AG09319 (cell line): ENCODE measurements around the gene GINM1.

Experiments
- DNase-seq: peaks from one replicate; pipeline ENCODE4 v3.0.0-alpha.2; 2010; ENCODE audit warnings: low read depth; ENCODE audit errors: extremely low read depth
- TF ChIP-seq, protein P1 (sequence below): IDR thresholded peaks from 2 replicates; pipeline ENCODE4 v1.5.1; 2011; ENCODE audit warnings: low read depth, mild to moderate bottlenecking, inconsistent platforms, low read length, moderate library complexity

The GINM1 gene

DNA sequence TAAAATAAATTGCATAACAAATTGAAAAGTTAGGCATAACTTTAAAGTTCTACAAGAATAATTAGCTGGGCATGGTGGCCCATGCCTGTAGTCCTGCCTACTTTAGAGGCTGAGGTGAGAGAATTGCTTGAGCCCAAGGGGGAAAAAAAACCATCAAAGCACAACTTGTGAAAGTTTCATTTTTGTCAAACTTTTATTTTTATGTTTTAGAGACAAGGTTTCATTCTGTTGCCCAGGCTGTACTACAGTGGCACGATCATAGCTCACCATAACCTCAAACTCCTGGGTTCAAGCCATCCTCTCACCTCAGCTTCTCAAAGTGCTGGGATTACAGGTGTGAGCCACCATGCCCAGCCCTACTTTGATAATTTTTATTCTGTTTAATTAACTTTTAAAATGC, 68.1 kb downstream of the GINM1 start:
- DNase-seq = no peak
- TF ChIP-seq, protein P1, sequence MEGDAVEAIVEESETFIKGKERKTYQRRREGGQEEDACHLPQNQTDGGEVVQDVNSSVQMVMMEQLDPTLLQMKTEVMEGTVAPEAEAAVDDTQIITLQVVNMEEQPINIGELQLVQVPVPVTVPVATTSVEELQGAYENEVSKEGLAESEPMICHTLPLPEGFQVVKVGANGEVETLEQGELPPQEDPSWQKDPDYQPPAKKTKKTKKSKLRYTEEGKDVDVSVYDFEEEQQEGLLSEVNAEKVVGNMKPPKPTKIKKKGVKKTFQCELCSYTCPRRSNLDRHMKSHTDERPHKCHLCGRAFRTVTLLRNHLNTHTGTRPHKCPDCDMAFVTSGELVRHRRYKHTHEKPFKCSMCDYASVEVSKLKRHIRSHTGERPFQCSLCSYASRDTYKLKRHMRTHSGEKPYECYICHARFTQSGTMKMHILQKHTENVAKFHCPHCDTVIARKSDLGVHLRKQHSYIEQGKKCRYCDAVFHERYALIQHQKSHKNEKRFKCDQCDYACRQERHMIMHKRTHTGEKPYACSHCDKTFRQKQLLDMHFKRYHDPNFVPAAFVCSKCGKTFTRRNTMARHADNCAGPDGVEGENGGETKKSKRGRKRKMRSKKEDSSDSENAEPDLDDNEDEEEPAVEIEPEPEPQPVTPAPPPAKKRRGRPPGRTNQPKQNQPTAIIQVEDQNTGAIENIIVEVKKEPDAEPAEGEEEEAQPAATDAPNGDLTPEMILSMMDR = no peak

DNA sequence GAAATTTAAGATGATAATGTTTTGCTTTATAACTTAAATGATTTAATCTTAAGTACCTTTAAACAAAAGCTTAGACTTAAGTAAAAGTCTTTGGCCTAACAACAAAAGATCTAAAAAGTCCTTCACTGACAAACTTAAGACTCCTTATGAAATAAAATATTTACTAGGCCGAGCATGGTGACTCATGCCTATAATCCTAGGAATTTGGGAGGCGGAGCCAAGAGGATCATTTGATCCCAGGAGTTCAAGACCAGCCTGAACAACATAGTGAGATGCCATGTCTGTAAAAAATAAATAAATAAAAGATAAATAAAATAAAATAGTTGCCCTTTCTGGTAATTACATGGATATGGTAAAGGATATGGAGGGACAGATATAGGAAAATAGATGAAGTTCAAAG, 69.9 kb downstream of the GINM1 start:
- DNase-seq = peak; percentile 8
- TF ChIP-seq, protein P1 = no peak
